Prostate gland (tissue), 2 donors: ENCODE data around the gene GJC1. TPM values are rescaled to one million over a fixed set of nuclear protein-coding genes. Genes with fewer than 3 reads are reported as not detected.
"Not testable (repeated sequence)": the region's sequence is repeated elsewhere in the genome, so short reads cannot be mapped to it uniquely, and the experiment has no call there.

ENCODE experiments used
- DNase-seq: peaks from one replicate; pipeline ENCODE4 v3.0.0-alpha.2; 2019; ENCODE audit warnings: low spot score
- H3K27ac ChIP-seq, 2 donors: fragments of 200-600 bp; sonication (generic); 2 replicates each; pipeline ENCODE4 v1.5.1; 2017 to 2019
- H3K27me3 ChIP-seq: fragments of 200-600 bp; sonication (generic); replicated peaks from 2 replicates; pipeline ENCODE4 v1.5.1; 2019; ENCODE audit not compliant: insufficient read depth
- H3K36me3 ChIP-seq, 2 donors: fragments of 200-600 bp; sonication (generic); 1 replicate in 1 of 2; 2 replicates in 1 of 2; pipeline versions ENCODE4 v1.5.1 to v1.8.1; 2017 to 2019
- H3K4me1 ChIP-seq: fragments of 200-600 bp; sonication (generic); replicated peaks from 2 replicates; pipeline ENCODE4 v1.5.1; 2019
- H3K4me3 ChIP-seq, 2 donors: fragments of 200-600 bp; sonication (generic); 2 replicates each; pipeline ENCODE4 v1.5.1; 2017 to 2019
- H3K9me3 ChIP-seq: fragments of 200-600 bp; sonication (generic); 2 replicates; pipeline ENCODE4 v1.5.1; 2017
- CTCF ChIP-seq, 4 experiments: fragments of 200-600 bp in 2 of 4; fragments of 450-650 bp in 2 of 4; sonication (generic) in 2 of 4; IDR thresholded peaks; 1 replicate in 3 of 4; 2 replicates in 1 of 4; pipeline ENCODE4 v1.5.1; 2016 to 2019; ENCODE audit warnings: antibody characterized with exemption in 4 of 4, mild to moderate bottlenecking in 2 of 4, moderate library complexity in 2 of 4
- POLR2A ChIP-seq: fragments of 450-650 bp; IDR thresholded peaks from one replicate; pipeline ENCODE4 v1.6.1; 2016; ENCODE audit warnings: antibody characterized with exemption, mild to moderate bottlenecking
- POLR2AphosphoS5 ChIP-seq: sonication (generic); formaldehyde crosslinking; IDR thresholded peaks from one replicate; pipeline ENCODE4 v1.6.1; 2017; ENCODE audit warnings: antibody characterized with exemption
- WGBS: methylation state at CpG from one replicate; pipeline ENCODE4 v1.1.5; 2018; 5-methylcytosine and 5-hydroxymethylcytosine counted together
- intact Hi-C: fragments of 100-400 bp; cut with DNase I; formaldehyde crosslinking; loops from one replicate; pipeline ENCODE4 v1.14.2; 2022
- total RNA-seq, 2 donors: library from RNA; depleted of rRNA; stranded (reverse); fragments of >200 nt; gene quantifications; one replicate each; pipeline ENCODE4 v1.1.0, GENCODE V29; 2016

GJC1 gene
- total RNA-seq, 2 donors from 2014 or later = 5.3 to 18.3 TPM

- DNase-seq = no peak
- Histone ChIP-seq H3K36me3 (no peaks in the 10 kb centered on the region), H3K27me3 (no peaks in the 10 kb centered on the region), H3K27ac (no peak overlapping the region), H3K4me1 (no peaks in the 10 kb centered on the region), H3K4me3 (no peak overlapping the region), H3K9me3 (no peaks in the 10 kb centered on the region)
- no peak for TF ChIP-seq CTCF (IDR thresholded peaks at IDR 0.05)
- TF ChIP-seq POLR2A = no peak
- TF ChIP-seq POLR2AphosphoS5 = no peak
- 33% methylated on average over 7 of the region's 7 CpGs for WGBS
- intact Hi-C loops = no loop called here
Measured at GRCh38 chr17:44820631-44821212, 9.4 kb downstream of the GJC1 start.

GRCh38 chr17:44818508-44818907 lies 11.6 kb downstream of the GJC1 start:
- H3K27me3 ChIP-seq, H3K36me3 ChIP-seq, intact Hi-C loops, H3K9me3 ChIP-seq, H3K27ac ChIP-seq, H3K4me3 ChIP-seq, H3K4me1 ChIP-seq, DNase-seq: not testable (repeated sequence)
- 93% methylated on average over 6 of the region's 6 CpGs for WGBS

- intact Hi-C loops = no loop called here
- no peaks in the 10 kb centered on the region for H3K4me1 ChIP-seq
- no peak for DNase-seq
- TF ChIP-seq CTCF (IDR thresholded peaks at IDR 0.05) = no peak
- no peak for TF ChIP-seq POLR2AphosphoS5
- TF ChIP-seq POLR2A = no peak
- no peak overlapping the region for H3K4me3 ChIP-seq
- H3K27me3 ChIP-seq = no peaks in the 10 kb centered on the region
- H3K9me3 ChIP-seq = no peaks in the 10 kb centered on the region
- no peak overlapping the region for H3K27ac ChIP-seq
- WGBS = 69% methylated on average over 4 of the region's 4 CpGs
- no peaks in the 10 kb centered on the region for H3K36me3 ChIP-seq
Measured at GRCh38 chr17:44812263-44812662, 17.8 kb downstream of the GJC1 start.

- H3K4me1 ChIP-seq, H3K9me3 ChIP-seq, H3K27ac ChIP-seq, H3K27me3 ChIP-seq, intact Hi-C loops, DNase-seq, H3K4me3 ChIP-seq, H3K36me3 ChIP-seq: not testable (repeated sequence)
- 91% methylated on average over 9 of the region's 9 CpGs for WGBS
Measured at GRCh38 chr17:44808656-44809388, 21.3 kb downstream of the GJC1 start.

- Histone ChIP-seq H3K9me3 (no peaks in the 10 kb centered on the region), H3K36me3 (no peaks in the 10 kb centered on the region), H3K27me3 (no peaks in the 10 kb centered on the region), H3K4me1 (no peaks in the 10 kb centered on the region), H3K4me3 (no peak overlapping the region), H3K27ac (no peak overlapping the region)
- intact Hi-C loops = no loop called here
- no peak for DNase-seq
- 77% methylated on average over 4 of the region's 4 CpGs for WGBS
- no peak for TF ChIP-seq CTCF (IDR thresholded peaks at IDR 0.05)
- TF ChIP-seq POLR2A = no peak
- TF ChIP-seq POLR2AphosphoS5 = no peak
Measured at GRCh38 chr17:44808156-44808555, 21.9 kb downstream of the GJC1 start.

GRCh38 chr17:44807817-44808155 lies 22.3 kb downstream of the GJC1 start:
- DNase-seq = no peak

More at GRCh38 chr17:44807817-44808155, 22.3 kb downstream of the GJC1 start:
- Histone ChIP-seq H3K27me3 (no peaks in the 10 kb centered on the region), H3K9me3 (no peaks in the 10 kb centered on the region), H3K27ac (no peak overlapping the region), H3K36me3 (no peaks in the 10 kb centered on the region), H3K4me1 (no peaks in the 10 kb centered on the region), H3K4me3 (no peak overlapping the region)
- 53% methylated on average over 3 of the region's 3 CpGs for WGBS
- TF ChIP-seq POLR2A = no peak
- intact Hi-C loops = no loop called here
